ENCODE results near the gene ARHGEF26.
A peak's percentile ranks its signal among the peaks of the same experiment; 100 is the strongest.

GRCh38 chr3:154095832-154096421, 25.3 kb upstream of the ARHGEF26 start:
- TF ChIP-seq CTCF (optimal IDR thresholded peaks at IDR 0.05 in 1 of 3, IDR thresholded peaks at IDR 0.05 in 1 of 3, conservative IDR thresholded peaks at IDR 0.05 in 1 of 3; ENCODE audit: extremely low read depth in 1 of 3, insufficient read depth in 2 of 3, low read length in 3 of 3) (peak in 2 of 3 experiments; percentile 36 to 48), EZH2 (IDR thresholded peaks at IDR 0.05; ENCODE audit: low read length) (no peak)

Measured in keratinocyte (primary cell).